Karpas-422 (cell line): ENCODE data around the gene NPIPB8. TPM values are rescaled to one million over a fixed set of nuclear protein-coding genes. Genes with fewer than 3 reads are reported as not detected.
A peak's percentile ranks its signal among the peaks of the same experiment; 100 is the strongest.
"Not testable (repeated sequence)": the region's sequence is repeated elsewhere in the genome, so short reads cannot be mapped to it uniquely, and the experiment has no call there.

Experiments used
- DNase-seq: peaks from one replicate; pipeline ENCODE4 v3.0.0-alpha.2; 2015
- H2AFZ ChIP-seq: fragments of 200-600 bp; sonication (generic); 2 replicates; pipeline ENCODE4 v1.6.1; 2014; ENCODE audit warnings: antibody characterized with exemption, low read length, mixed read lengths
- H3K27ac ChIP-seq: fragments of 200-600 bp; sonication (generic); 2 replicates; pipeline ENCODE4 v1.5.1; 2014; ENCODE audit warnings: mild to moderate bottlenecking, low read length, moderate library complexity
- H3K27me3 ChIP-seq: fragments of 200-600 bp; sonication (generic); 2 replicates; pipeline ENCODE4 v1.6.1; 2014; ENCODE audit warnings: low read length, mixed read lengths
- H3K36me3 ChIP-seq: fragments of 200-600 bp; sonication (generic); 2 replicates; pipeline ENCODE4 v1.6.1; 2014; ENCODE audit warnings: low read length, mixed read lengths; ENCODE audit not compliant: insufficient read depth
- H3K4me1 ChIP-seq: fragments of 200-600 bp; sonication (generic); 2 replicates; pipeline ENCODE4 v1.6.1; 2014; ENCODE audit warnings: mild to moderate bottlenecking, low read length, mixed read lengths
- H3K4me2 ChIP-seq: fragments of 200-600 bp; sonication (generic); 2 replicates; pipeline ENCODE4 v1.6.1; 2014; ENCODE audit warnings: low read length, low read depth, mild to moderate bottlenecking; ENCODE audit not compliant: poor library complexity, severe bottlenecking
- H3K4me3 ChIP-seq: fragments of 200-600 bp; sonication (generic); 2 replicates; pipeline ENCODE4 v1.5.1; 2014; ENCODE audit warnings: mild to moderate bottlenecking, antibody characterized with exemption, low read length, mixed read lengths
- H3K79me2 ChIP-seq: fragments of 200-600 bp; sonication (generic); 2 replicates; pipeline ENCODE4 v1.6.1; 2014; ENCODE audit warnings: mild to moderate bottlenecking, low read length, mixed read lengths
- H3K9ac ChIP-seq: fragments of 200-600 bp; sonication (generic); 2 replicates; pipeline ENCODE4 v1.6.0; 2014; ENCODE audit warnings: low read length
- H3K9me2 ChIP-seq: fragments of 200-600 bp; sonication (generic), shearing (Covaris generic); replicated peaks from 2 replicates; pipeline ENCODE4 v1.6.0; 2014; ENCODE audit warnings: mild to moderate bottlenecking, low read length, moderate library complexity; ENCODE audit not compliant: insufficient read depth
- H3K9me3 ChIP-seq: fragments of 300-700, 200-600 bp; sonication (generic); 2 replicates; pipeline ENCODE4 v1.6.1; 2014; ENCODE audit warnings: low read length, mixed read lengths
- H4K20me1 ChIP-seq: fragments of 200-600 bp; sonication (generic); 2 replicates; pipeline ENCODE4 v1.6.1; 2014; ENCODE audit warnings: mild to moderate bottlenecking, antibody characterized with exemption, low read length, low read depth; ENCODE audit not compliant: insufficient read depth
- total RNA-seq: library from RNA; depleted of rRNA; stranded (reverse); fragments of >200 nt; shearing (Covaris generic); gene quantifications from 2 replicates; pipeline ENCODE4 v1.2.3, GENCODE V29; 2014; ENCODE audit warnings: low replicate concordance

Gene NPIPB8
- total RNA-seq, 1 experiment from 2014 or later: 4.5 TPM

- no peak for DNase-seq
- no peaks in the 10 kb centered on the region for H3K9me2 ChIP-seq
- H3K9me3 ChIP-seq: no peaks in the 10 kb centered on the region
- peaks cover 33% of the 10 kb centered on the region for H3K4me1 ChIP-seq
- H2AFZ ChIP-seq: no peak overlapping the region
- H3K4me2 ChIP-seq: peak overlapping the region; percentile 99
- H3K79me2 ChIP-seq: peaks cover 10% of the 10 kb centered on the region; the same call in 1 of the 2 replicates
- H3K36me3 ChIP-seq: no peaks in the 10 kb centered on the region
- no peaks in the 10 kb centered on the region for H4K20me1 ChIP-seq
- H3K27ac ChIP-seq: peak overlapping the region; percentile 94
- H3K27me3 ChIP-seq: no peaks in the 10 kb centered on the region
- peak overlapping the region; percentile 87 for H3K9ac ChIP-seq
- no peak overlapping the region; the same call in 1 of the 2 replicates for H3K4me3 ChIP-seq
These were observed 41.7 kb upstream of the NPIPB8 start for GRCh38 chr16:28596115-28596630.

DNA sequence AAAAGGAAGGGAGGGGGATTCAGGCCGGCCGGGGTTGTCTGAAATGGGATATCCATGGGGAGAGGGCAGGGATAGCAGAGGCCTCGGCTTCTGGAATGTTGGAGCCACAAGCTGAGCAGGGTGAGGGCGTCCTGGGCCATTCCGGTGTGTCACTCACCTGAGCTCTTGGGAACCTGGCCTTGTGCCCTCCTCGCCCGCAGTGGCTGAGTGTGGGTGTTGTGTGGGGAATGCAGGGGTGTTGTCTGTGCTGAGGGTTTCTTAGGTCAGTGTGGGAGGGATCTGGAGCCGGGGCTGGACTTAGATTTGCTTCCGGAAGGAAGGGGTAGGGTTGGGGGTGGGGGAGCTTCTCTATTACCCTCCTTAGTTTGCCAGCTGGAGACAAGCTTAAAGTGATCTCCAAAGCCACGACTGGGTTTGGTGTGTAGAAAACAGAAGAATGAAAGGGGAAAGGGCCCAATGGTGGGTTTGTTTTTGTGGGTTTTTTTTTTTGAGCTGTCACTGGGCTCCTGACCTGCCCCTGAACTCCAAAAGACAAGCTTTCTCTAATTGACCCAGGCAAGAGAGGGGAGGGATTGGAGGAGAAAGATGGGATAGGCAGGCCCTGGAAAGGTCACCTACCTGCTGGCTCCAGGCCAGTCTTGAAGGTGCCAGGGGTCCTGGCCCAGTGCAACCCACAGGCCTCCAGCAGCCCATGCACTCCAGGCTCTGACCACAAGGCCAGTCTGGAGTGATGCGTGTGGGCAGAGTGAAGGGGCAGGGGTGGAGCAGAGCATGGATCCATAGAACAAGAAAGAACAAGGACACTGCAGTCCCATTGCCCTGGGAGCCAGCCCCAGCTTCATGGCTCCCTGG is 40.8 kb upstream of the NPIPB8 start, which contains the start of gene SULT1A2:
Gene SULT1A2 (minus strand): TSS at position 211 of the 852 bp plus-strand sequence. CDS start 1,120 bp downstream, outside the sequence.
- Histone ChIP-seq H3K27ac (peak within 1 kb of the TSS; percentile 94), H3K79me2 (peaks cover 10% of the 10 kb centered on the region; the same call in 1 of the 2 replicates), H3K27me3 (no peaks in the 10 kb centered on the region), H3K4me3 (peak within 1 kb of the TSS; percentile 74), H3K4me2 (peak within 1 kb of the TSS; percentile 99), H3K4me1 (peaks cover 40% of the 10 kb centered on the region), H3K9ac (peak within 1 kb of the TSS; percentile 87), H2AFZ (no peak within 1 kb of the TSS), H4K20me1 (no peaks in the 10 kb centered on the region), H3K36me3 (no peaks in the 10 kb centered on the region), H3K9me3 (no peaks in the 10 kb centered on the region), H3K9me2 (no peaks in the 10 kb centered on the region)
- DNase-seq: peak; percentile 54

GRCh38 chr16:28597692-28598261 is 40.1 kb upstream of the NPIPB8 start:
- H3K27me3 ChIP-seq: no peaks in the 10 kb centered on the region
- H3K4me1 ChIP-seq: peaks cover 45% of the 10 kb centered on the region
- H3K27ac ChIP-seq: peak overlapping the region; percentile 94
- no peaks in the 10 kb centered on the region for H3K9me2 ChIP-seq
- peak overlapping the region; percentile 87 for H3K9ac ChIP-seq
- peaks cover 10% of the 10 kb centered on the region; the same call in 1 of the 2 replicates for H3K79me2 ChIP-seq
- H3K4me3 ChIP-seq: peak overlapping the region; percentile 74
- H3K9me3 ChIP-seq: no peaks in the 10 kb centered on the region
- no peaks in the 10 kb centered on the region for H4K20me1 ChIP-seq
- no peak overlapping the region for H2AFZ ChIP-seq
- H3K4me2 ChIP-seq: peak overlapping the region; percentile 99
- DNase-seq: peak; percentile 97
- H3K36me3 ChIP-seq: no peaks in the 10 kb centered on the region

GRCh38 chr16:28599377-28600285 is 38.2 kb upstream of the NPIPB8 start:
- DNase-seq, H3K4me2 ChIP-seq, H3K9me3 ChIP-seq, H3K27ac ChIP-seq, H3K9me2 ChIP-seq, H3K36me3 ChIP-seq, H2AFZ ChIP-seq, H3K79me2 ChIP-seq, H3K4me3 ChIP-seq, H3K27me3 ChIP-seq, H3K9ac ChIP-seq, H4K20me1 ChIP-seq: not testable (repeated sequence)
- peaks cover 63% of the 10 kb centered on the region for H3K4me1 ChIP-seq

- not testable (repeated sequence) for H3K36me3 ChIP-seq, H3K9me2 ChIP-seq, H3K79me2 ChIP-seq, H3K9me3 ChIP-seq, H4K20me1 ChIP-seq, H3K4me3 ChIP-seq, H3K27me3 ChIP-seq, H2AFZ ChIP-seq, H3K9ac ChIP-seq
- Histone ChIP-seq H3K4me1 (peaks cover 64% of the 10 kb centered on the region), H3K27ac (peak overlapping the region; percentile 93), H3K4me2 (peak overlapping the region; percentile 23)
- DNase-seq: peak; percentile 51
These were observed 36.9 kb upstream of the NPIPB8 start for GRCh38 chr16:28600965-28601364.

GRCh38 chr16:28601589-28601988 is 36.3 kb upstream of the NPIPB8 start:
- H4K20me1 ChIP-seq, H3K27me3 ChIP-seq, H3K9me3 ChIP-seq, H3K36me3 ChIP-seq, H3K4me3 ChIP-seq, H2AFZ ChIP-seq, H3K9me2 ChIP-seq, H3K79me2 ChIP-seq: not testable (repeated sequence)
- peak; percentile 42 for DNase-seq
- H3K4me1 ChIP-seq: peaks cover 58% of the 10 kb centered on the region
- H3K27ac ChIP-seq: peak overlapping the region; percentile 93
- peak overlapping the region; percentile 57 for H3K9ac ChIP-seq
- peak overlapping the region; percentile 50 for H3K4me2 ChIP-seq

GRCh38 chr16:28602062-28602461 is 35.8 kb upstream of the NPIPB8 start:
- H3K36me3 ChIP-seq, H4K20me1 ChIP-seq, H3K27me3 ChIP-seq, H3K4me3 ChIP-seq, H3K9ac ChIP-seq, H2AFZ ChIP-seq, H3K9me2 ChIP-seq, H3K9me3 ChIP-seq, H3K79me2 ChIP-seq, DNase-seq: not testable (repeated sequence)
- Histone ChIP-seq H3K27ac (peak overlapping the region; percentile 93), H3K4me2 (peak overlapping the region; percentile 50), H3K4me1 (peaks cover 54% of the 10 kb centered on the region)
